A549 treated with AZD2906 at 1 μM for 4 hours (cell line): ENCODE data around the gene MAD2L2. TPM values are rescaled to one million over a fixed set of nuclear protein-coding genes. Genes with fewer than 3 reads are reported as not detected.

Experiments
- total RNA-seq: library from RNA; stranded (reverse); fragments of 200-300 nt; extraction: Qiagen RNA extraction; gene quantifications from 5 replicates; pipeline ENCODE4 v1.2.3, GENCODE V29; 2022

MAD2L2 gene
- 43.7 to 53.3 TPM (median 51.0 TPM) in 5 replicates for total RNA-seq

DNA sequence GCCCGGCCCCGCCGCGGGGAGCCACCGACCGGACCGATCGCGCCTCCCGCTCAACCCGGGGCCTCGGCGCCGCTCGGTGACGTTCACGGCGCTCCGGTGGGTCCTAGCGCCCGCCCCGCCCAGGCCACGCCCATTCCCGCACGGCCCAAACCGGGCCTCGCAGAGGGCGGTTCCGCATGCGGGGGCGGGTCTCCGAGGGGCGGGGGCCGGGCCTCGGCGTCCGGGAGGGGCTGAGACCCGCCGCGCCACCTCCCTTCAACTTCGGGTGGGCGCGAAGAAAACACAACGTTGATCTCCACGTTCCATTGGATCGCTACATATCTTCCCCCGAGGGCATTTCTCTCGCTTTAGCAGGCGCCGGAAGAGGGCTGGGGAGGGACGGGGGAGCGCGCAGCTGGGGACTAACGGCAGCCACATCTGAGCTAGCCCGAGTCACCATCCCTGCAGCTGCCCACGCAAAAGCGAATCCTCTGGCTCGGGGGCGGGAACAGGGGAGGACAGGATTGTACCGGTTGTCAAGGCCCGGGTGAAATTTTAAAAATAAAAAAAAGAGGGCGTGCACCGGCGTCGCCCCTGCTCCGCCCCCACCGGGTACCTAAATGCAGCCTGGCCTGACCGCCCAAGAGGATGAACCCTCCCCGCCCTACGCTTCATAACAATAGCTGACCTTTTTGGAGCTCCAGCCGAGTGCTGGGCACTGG, at the start of gene MAD2L2:
TSS of gene MAD2L2 (minus strand) at position 78 of the 701 bp plus-strand sequence. CDS start 547 bp downstream, outside the sequence.

DNA sequence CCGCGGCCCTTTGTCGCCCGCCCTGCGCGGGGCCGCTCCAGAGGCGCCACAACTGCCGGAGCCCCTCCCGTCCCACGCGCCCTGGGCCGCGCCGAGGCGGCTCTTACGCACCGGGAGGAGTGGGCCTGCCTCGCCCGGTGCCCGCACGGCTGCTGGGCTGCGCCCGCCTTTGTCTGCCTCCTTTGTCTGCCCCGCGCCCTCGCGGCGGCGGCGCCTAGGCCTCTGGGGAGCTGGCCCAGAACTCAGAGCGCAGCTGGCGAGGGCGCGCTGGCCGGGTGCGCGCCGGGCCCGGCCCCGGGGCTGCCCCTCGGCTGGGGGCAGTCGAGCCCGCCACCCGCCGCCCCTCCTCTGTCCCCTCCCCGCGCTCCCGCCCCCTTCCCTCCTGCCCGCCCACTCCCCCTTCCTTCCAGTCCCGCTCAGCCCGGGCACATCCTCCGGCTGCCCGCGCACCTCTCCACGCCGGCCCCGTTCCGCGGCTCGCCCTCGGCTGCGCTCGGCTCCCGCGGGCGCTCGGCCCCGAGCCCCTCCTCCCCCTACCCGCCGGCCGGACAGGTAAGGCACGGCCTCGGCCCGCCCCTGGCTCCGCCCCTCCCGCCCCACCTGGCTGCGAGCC, 10.5 kb upstream of the MAD2L2 start, which contains the start of gene DRAXIN:
TSS of gene DRAXIN (plus strand) at position 409 of the 613 bp plus-strand sequence. CDS start 14,549 bp downstream, outside the sequence.

DNA sequence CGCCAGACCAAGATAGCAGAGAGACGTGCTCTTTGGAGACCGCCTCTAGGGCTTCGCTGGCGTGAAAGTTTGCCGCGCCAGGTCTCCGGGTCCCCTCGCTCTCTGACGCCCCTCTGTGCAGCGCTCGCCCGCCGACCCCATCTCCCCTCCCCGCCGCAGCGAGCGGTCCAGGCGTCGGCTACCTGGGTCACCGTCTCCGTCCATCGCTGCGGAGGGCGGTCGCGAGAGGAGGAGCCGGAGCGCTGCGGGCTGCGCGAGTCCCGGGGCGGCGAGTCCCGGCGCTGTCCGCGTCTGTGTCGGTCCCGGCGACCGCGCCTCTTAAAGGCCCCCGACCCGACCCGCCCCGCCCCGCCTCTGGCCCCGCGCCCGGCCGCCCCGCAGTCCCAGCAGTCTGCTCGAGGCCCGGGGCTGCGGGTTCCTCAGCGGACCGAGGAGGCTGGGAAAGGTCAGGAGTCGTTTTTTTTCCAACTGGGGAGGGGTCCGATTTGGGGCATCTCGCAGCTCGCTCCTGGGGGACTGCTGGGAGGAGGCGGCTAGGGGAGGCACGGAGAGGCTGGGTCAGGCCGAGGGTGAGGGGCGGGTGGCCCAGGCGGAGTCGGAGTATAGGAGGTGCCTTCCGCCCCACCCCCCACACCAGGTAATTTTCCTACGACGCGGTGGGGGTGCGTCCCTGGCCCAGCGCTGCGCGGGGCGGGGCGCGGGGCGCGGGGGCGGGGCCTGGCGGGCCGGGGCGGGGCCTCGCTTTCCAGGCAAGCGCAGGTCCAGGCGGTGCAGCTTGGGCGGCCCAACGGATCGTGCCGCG, 26.6 kb downstream of the MAD2L2 start, which contains the start of the genes FBXO2 and FBXO44:
TSS of gene FBXO2 (minus strand) at position 293 of the 802 bp plus-strand sequence. CDS start at position 204, 89 bp downstream.
TSS of gene FBXO44 (plus strand) at position 741 of the 802 bp plus-strand sequence. CDS start 959 bp downstream, outside the sequence.

Other genes with a start within 250 kb of the MAD2L2 start
- 0.43 to 0.84 TPM (median 0.58 TPM) in 5 replicates for gene DISP3, start 202.0 kb downstream of the MAD2L2 start, total RNA-seq
- gene FBXO2, start 26.7 kb downstream of the MAD2L2 start, total RNA-seq, result 5.9 to 11.1 TPM (median 9.2 TPM) in 5 replicates
- 12.3 to 17.7 TPM (median 17.0 TPM) in 5 replicates for gene FBXO44, start 26.3 kb downstream of the MAD2L2 start, total RNA-seq
- gene FBXO6, start 16.9 kb downstream of the MAD2L2 start, total RNA-seq, result 6.7 to 9.2 TPM (median 8.2 TPM) in 5 replicates
- gene DRAXIN, start 10.6 kb upstream of the MAD2L2 start, total RNA-seq, result 0.03 to 0.10 TPM (median 0.06 TPM) in 5 replicates
- gene AGTRAP, start 55.0 kb upstream of the MAD2L2 start, total RNA-seq, result 78.9 to 114 TPM (median 102 TPM) in 5 replicates
- gene C1orf167, start 81.0 kb upstream of the MAD2L2 start, total RNA-seq, result not detected in 5 replicates
- 4.4 to 4.6 TPM (median 4.5 TPM) in 5 replicates for gene MTHFR, start 124.8 kb upstream of the MAD2L2 start, total RNA-seq
- gene CLCN6, start 125.0 kb upstream of the MAD2L2 start, total RNA-seq, result 5.3 to 5.7 TPM (median 5.5 TPM) in 5 replicates
- not detected in 5 replicates for gene NPPA, start 166.6 kb upstream of the MAD2L2 start, total RNA-seq
- gene NPPB, start 177.8 kb upstream of the MAD2L2 start, total RNA-seq, result 0.18 TPM in 1 of 5 replicates, not detected in the others
- gene KIAA2013, start 245.3 kb upstream of the MAD2L2 start, total RNA-seq, result 31.4 to 46.5 TPM (median 45.8 TPM) in 5 replicates